ENCODE data around the gene CYP17A1.

Gene CYP17A1

GRCh38 chr10:102804382-102805055 is 32.7 kb downstream of the CYP17A1 start:
- Histone ChIP-seq H3K27ac (peak overlapping the region; percentile 91), H3K27me3 (replicated peaks) (no peaks in the 10 kb centered on the region), H3K36me3 (replicated peaks) (peaks cover 24% of the 10 kb centered on the region), H3K4me3 (ENCODE audit: low read depth, low read length) (no peak overlapping the region)
- in situ Hi-C loops (cut with HindIII; ENCODE audit: low pct_ligation_motif_present, low sequenced_read_pairs), result no loop called here
- TF ChIP-seq CTCF (IDR thresholded peaks at IDR 0.05; ENCODE audit: low read depth, low read length, missing control alignments), result no peak
- no peak for DNase-seq

GRCh38 chr10:102802920-102803534 is 34.2 kb downstream of the CYP17A1 start:
- in situ Hi-C loops (cut with HindIII; ENCODE audit: low pct_ligation_motif_present, low sequenced_read_pairs), result no loop called here
- peak overlapping the region; percentile 91 for H3K27ac ChIP-seq
- H3K4me3 ChIP-seq (ENCODE audit: low read depth, low read length), result no peak overlapping the region
- H3K27me3 ChIP-seq (replicated peaks), result no peaks in the 10 kb centered on the region
- peak; percentile 97 for DNase-seq
- TF ChIP-seq CTCF (IDR thresholded peaks at IDR 0.05; ENCODE audit: low read depth, low read length, missing control alignments), result peak; percentile 5
- H3K36me3 ChIP-seq (replicated peaks), result peaks cover 28% of the 10 kb centered on the region

- peak overlapping the region; percentile 91 for H3K27ac ChIP-seq
- no peak overlapping the region for H3K4me3 ChIP-seq (ENCODE audit: low read depth, low read length)
- no peak for TF ChIP-seq CTCF (IDR thresholded peaks at IDR 0.05; ENCODE audit: low read depth, low read length, missing control alignments)
- no peaks in the 10 kb centered on the region for H3K27me3 ChIP-seq (replicated peaks)
- DNase-seq, result no peak
- in situ Hi-C loops (cut with HindIII; ENCODE audit: low pct_ligation_motif_present, low sequenced_read_pairs), result no loop called here
- H3K36me3 ChIP-seq (replicated peaks), result peaks cover 28% of the 10 kb centered on the region
Observed at GRCh38 chr10:102801978-102802377, 35.2 kb downstream of the CYP17A1 start.

GRCh38 chr10:102801496-102801895 is 35.7 kb downstream of the CYP17A1 start:
- no peaks in the 10 kb centered on the region for H3K27me3 ChIP-seq (replicated peaks)
- H3K36me3 ChIP-seq (replicated peaks), result peaks cover 28% of the 10 kb centered on the region
- H3K27ac ChIP-seq, result no peak overlapping the region
- DNase-seq, result no peak
- no peak overlapping the region for H3K4me3 ChIP-seq (ENCODE audit: low read depth, low read length)
- in situ Hi-C loops (cut with HindIII; ENCODE audit: low pct_ligation_motif_present, low sequenced_read_pairs), result no loop called here
- no peak for TF ChIP-seq CTCF (IDR thresholded peaks at IDR 0.05; ENCODE audit: low read depth, low read length, missing control alignments)

- no peak overlapping the region for H3K27ac ChIP-seq
- no peak for TF ChIP-seq CTCF (IDR thresholded peaks at IDR 0.05; ENCODE audit: low read depth, low read length, missing control alignments)
- DNase-seq, result no peak
Observed at GRCh38 chr10:102800611-102801335, 36.4 kb downstream of the CYP17A1 start.

More at GRCh38 chr10:102800611-102801335, 36.4 kb downstream of the CYP17A1 start:
- Histone ChIP-seq H3K4me3 (ENCODE audit: low read depth, low read length) (no peak overlapping the region), H3K36me3 (replicated peaks) (peaks cover 28% of the 10 kb centered on the region), H3K27me3 (replicated peaks) (no peaks in the 10 kb centered on the region)
- in situ Hi-C loops (cut with HindIII; ENCODE audit: low pct_ligation_motif_present, low sequenced_read_pairs), result no loop called here

Data from brain microvascular endothelial cell (primary cell).